SHP77 (cell line): ENCODE results near the gene EVA1B.

Experiments used
- DNase-seq, 2 experiments: peaks; one replicate each; lab custom pipeline; 2025; lab: John Stamatoyannopoulos, UW

Gene EVA1B

GRCh38 chr1:36320291-36320761 is 3.1 kb downstream of the EVA1B start:
- DNase-seq = no peak

DNA sequence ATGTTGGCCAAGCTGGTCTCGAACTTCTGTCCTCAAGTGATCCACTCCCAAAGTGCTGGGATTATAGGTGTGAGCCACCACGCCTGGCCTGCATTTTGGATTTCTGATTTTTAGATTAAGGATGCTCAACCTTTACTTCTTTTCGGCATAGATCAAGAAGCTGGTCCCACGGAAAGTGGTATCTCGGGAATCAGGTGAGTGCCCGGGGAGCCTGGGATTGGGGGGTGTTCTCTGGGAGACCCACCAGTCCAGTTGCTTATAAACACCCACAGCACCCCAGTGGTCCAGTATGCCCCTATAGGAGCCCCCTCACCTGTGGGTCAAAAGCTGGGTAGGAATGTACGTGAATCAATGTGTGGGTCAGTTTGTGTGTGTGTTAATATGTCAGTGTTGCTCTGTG is 14.0 kb downstream of the EVA1B start:
- no peak for DNase-seq

GRCh38 chr1:36307601-36308330 is 15.7 kb downstream of the EVA1B start:
- no peak for DNase-seq

DNA sequence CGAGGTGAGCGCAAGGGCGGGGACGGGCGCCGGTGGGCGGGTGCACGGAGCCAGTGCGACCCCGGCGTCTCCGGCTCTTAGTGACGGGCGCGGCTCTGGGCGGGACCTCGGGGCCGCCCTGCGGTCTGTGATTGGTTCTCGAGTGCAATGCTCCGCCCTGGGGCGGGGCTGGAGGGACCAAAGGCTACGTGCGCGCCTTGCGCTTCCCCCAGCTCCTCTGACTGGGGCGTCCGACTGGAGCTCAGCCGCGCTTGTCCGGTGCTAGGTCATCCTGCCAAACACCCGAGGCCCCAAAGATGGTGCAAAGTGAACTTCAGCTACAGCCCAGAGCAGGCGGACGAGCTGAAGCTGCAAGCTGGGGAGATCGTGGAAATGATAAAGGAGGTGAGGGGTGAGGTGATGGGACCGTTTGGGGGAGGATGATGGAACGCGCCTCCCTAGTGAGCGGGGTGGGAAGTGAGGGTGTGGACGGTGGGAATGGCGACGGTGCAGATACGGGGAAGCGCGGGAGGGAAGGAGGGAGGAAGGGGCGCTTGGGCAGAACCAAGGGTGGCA is 16.5 kb downstream of the EVA1B start:
- peak; percentile 86 to 88 for DNase-seq

- DNase-seq = peak; percentile 49 to 54
Measured at GRCh38 chr1:36306210-36306901, 17.1 kb downstream of the EVA1B start, which contains the start of gene SH3D21. Gene SH3D21, plus strand, starts transcription at chr1:36306368. Its CDS starts 53 bp downstream, at chr1:36306421.

DNA sequence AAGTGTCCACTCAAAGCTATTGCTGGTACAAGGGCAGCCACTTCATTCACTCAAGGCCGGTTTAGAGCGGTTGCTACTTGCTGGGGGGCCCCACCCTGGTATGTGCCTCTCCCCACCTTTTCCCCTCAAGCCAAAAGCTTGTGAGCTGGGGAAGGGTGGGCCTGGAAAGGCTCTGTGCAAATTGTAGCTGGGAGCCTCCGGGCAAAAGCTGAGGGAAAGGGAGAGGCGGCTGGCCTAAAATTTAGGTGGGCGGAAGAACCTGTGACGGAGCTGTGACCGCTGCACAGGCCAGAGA is 17.6 kb downstream of the EVA1B start:
- DNase-seq = no peak

DNA sequence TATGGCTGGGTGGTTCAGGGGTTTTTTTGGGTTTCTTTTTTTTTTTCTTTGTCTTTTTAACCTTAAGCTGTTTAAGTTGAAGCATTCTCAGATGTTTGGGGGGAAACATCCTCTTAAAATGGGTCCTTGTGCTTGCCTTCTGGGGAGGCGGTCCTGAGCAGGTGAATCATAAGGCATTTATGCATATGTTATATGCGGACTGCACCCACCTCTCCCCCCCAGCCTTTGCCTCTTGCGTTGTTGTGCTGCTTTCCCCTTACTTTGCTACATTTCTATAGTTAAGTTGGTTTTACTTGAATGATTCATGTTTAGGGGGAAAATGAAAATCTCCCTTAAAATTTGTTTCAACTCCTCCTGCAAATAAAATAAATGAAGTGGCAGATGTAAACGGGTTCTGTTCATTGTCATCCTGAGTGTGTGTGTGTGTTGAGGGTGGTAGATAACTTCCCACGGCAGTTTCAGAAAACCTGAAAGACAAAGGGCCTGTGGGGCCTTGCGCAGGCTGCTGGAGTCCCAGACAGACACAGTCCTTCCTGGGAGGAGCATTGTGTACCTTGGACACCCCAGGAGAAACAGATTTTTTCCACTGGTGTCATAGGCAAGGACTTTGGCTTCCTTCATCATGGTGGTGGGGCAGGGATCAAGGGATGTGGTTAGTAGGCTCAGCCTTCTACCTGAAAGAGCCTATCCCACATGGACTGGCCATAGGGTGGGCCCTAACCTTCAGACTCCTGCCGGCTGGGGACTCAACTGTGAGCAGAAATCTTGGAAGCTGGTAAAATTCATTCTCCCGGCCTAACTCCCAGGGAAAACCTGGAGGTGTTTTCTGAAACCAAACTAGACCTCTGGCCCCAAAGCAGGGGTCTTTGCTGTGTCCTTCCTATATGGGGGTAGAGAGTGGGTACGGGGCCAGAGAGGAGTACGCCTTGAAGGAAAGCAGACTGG is 18.2 kb downstream of the EVA1B start:
- DNase-seq = no peak

GRCh38 chr1:36304521-36304920 is 18.9 kb downstream of the EVA1B start:
- DNase-seq = no peak

DNA sequence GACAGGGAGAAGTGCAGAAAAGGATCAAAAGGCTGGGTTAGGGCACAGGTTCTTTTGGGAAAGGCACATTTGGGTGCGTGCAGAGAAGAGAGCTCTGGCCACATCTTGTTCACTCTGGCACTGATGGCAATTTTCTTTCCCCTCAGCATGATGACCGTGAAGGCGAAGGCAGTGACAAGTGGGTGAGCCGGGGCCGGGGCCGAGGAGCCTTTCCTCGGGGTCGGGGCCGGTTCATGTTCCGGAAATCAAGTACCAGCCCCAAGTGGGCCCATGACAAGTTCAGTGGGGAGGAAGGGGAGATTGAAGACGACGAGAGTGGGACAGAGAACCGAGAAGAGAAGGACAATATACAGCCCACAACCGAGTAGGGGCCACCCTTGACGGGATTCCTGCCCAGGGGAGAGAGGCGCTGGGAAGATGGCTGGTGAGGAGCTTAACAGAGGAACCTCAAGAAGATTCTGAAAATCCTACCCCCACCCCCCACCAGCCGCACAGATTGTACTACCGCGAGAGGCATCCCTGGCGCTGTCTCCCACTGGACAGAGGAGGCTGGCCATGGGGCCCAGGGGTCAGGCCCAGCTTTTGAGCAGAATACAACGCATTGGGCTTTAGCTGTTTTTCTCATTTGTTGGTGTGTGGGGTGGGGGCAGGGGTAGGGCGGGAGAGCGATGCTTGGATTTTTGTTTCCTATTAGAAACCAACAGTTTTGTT is 19.6 kb downstream of the EVA1B start:
- no peak for DNase-seq

DNA sequence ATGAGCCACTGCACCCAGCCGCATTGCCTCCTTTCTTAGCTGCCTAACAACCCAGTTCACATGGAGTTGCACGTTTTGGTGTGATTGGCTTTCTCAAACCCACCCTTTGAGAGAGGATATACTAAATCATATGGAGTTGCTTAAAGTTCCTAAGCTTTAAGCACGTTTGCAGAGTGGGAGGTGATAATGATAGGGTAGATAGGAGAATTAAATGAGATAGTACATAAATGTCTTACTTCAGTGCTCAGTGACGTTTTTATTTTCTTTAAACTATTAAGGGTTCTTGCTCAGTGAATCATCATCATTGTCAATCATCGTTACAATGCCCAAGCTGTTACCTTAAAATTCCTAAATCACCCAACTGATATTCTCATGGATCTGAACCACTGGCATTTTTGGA is 20.2 kb downstream of the EVA1B start:
- DNase-seq = no peak

DNA sequence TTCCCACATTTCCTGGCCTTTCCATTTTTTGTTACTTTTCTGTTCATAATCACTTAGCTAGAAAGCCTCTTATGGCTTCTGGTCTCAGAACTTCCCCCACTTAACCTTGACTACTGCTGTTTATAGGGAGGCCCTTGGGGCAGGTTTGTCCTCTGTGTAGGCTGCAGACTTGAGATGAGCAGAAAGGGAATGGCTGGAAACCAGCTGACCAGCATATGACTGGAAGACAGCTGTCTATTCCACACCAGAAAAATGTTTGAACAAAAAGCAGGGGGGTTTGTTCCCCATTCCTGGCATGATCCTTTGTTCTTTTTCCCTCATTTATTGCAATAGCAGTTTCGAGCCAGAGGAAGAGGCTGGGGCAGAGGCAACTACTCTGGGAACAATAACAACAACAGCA is 22.2 kb downstream of the EVA1B start:
- DNase-seq = no peak

GRCh38 chr1:36300526-36300925 is 22.9 kb downstream of the EVA1B start:
- no peak for DNase-seq

- DNase-seq = no peak
Measured at GRCh38 chr1:36298640-36299039, 24.8 kb downstream of the EVA1B start.

- DNase-seq = no peak
Measured at GRCh38 chr1:36297062-36297461, 26.4 kb downstream of the EVA1B start.

DNA sequence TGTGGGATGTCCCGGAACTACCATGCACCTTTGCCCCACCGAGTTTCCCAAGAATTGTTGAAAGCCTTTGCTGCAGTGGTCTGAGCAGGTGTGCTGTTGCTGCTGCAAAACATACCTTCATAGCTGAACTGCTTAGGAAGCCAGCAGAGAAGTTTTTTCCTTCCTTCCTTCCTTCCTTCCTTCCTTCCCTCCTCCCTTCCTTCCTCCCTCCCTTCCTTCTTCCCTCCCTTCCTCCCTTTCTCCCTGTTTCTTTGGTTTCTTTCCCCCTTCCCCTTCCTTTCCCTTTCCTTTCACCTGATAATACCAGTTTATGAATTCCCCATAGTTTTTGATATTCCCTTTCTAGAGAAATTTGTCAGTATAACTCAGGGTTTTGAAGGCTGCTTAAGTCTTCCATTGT is 28.1 kb downstream of the EVA1B start:
- DNase-seq = no peak

DNA sequence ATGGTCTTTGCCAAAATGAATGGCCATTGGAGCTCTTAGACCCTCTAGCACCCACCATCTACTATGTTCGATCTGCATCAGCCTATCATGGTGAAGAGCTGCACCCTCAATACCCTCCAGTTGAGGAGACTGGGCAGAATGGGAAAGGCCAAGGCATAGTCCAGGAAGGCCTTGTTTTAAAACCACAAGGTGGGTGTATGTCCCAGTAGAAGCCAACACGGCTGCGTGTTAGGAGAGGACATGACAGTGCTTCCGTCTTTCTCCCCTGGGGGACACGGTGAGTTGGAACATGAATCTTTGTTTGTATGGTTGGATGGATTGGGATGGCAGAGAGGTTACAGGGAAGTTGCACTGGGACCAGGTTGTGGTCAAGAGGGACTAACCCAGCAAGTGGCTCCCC is 35.9 kb downstream of the EVA1B start:
- no peak for DNase-seq

GRCh38 chr1:36286802-36287201 is 36.6 kb downstream of the EVA1B start:
- DNase-seq = no peak

DNA sequence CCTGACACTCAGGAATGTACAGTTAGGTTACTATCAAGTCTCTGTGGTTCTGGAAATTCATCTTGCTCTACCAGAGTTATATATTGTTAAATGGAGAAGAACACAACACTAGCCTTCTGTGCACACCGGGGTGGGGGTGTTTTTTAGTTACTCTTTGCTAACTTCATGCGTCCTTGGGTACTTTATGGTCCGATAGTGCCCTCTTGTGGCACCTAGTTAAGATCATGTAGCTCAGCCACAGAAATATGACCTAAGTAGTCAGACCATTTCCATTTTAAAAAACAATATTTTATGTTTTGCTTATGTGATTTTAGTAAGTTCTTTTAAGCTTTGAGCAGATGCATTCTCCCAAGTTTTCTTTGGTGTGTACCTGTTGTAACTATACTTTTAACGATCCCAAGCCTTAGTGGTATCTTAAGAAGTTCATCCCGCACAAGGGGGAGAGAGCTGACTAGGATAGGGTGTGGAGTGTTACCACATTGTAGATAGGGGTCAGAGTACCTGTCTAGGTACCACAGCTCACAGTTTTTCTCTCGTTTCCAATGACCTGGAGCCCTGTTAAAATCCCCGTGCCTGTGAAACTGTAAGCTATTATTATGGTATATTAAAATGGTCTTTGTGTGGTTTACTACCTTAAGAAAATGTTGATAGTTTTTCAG is 37.9 kb downstream of the EVA1B start:
- DNase-seq = peak; percentile 61 to 67

DNA sequence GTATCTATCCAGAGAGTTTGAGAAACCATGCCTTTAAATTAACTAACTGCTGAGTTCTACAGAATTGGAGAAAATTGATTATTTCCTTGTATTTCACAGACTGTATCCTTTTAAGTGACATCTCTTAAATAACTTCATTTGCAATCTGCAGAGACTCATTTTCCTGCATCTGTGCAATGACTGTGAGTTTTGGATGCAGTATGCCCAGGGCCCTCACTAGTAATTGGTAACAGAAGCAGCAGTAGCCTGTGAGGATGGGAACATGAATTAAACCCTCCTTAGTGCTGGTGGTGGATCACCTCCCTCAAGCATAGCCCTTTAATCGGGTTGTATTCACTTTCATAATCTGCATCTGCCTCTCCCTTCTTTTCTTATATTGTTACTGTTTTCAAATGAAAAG is 38.9 kb downstream of the EVA1B start:
- DNase-seq = no peak

- DNase-seq = no peak
Measured at GRCh38 chr1:36284061-36284460, 39.4 kb downstream of the EVA1B start.

GRCh38 chr1:36279789-36280296 is 43.6 kb downstream of the EVA1B start:
- DNase-seq = no peak
